ENCODE data around the gene ROBO1.
"Not testable (repeated sequence)": the region's sequence is repeated elsewhere in the genome, so short reads cannot be mapped to it uniquely, and the experiment has no call there.

- TF ChIP-seq CTCF (IDR thresholded peaks at IDR 0.05); ZFX (IDR thresholded peaks at IDR 0.05; ENCODE audit: borderline replicate concordance): not testable (repeated sequence)
Measured at GRCh38 chr3:79325833-79326383, 441.9 kb downstream of the ROBO1 start.
